Inflammatory macrophage treated with lipopolysaccharide for 1 hour (primary cell): ENCODE measurements around the gene TUNAR.

Source experiments
- DNase-seq, 2 donors: peaks; one replicate each; pipeline ENCODE4 v3.0.0-alpha.2; 2020 to 2022

TUNAR gene

DNA sequence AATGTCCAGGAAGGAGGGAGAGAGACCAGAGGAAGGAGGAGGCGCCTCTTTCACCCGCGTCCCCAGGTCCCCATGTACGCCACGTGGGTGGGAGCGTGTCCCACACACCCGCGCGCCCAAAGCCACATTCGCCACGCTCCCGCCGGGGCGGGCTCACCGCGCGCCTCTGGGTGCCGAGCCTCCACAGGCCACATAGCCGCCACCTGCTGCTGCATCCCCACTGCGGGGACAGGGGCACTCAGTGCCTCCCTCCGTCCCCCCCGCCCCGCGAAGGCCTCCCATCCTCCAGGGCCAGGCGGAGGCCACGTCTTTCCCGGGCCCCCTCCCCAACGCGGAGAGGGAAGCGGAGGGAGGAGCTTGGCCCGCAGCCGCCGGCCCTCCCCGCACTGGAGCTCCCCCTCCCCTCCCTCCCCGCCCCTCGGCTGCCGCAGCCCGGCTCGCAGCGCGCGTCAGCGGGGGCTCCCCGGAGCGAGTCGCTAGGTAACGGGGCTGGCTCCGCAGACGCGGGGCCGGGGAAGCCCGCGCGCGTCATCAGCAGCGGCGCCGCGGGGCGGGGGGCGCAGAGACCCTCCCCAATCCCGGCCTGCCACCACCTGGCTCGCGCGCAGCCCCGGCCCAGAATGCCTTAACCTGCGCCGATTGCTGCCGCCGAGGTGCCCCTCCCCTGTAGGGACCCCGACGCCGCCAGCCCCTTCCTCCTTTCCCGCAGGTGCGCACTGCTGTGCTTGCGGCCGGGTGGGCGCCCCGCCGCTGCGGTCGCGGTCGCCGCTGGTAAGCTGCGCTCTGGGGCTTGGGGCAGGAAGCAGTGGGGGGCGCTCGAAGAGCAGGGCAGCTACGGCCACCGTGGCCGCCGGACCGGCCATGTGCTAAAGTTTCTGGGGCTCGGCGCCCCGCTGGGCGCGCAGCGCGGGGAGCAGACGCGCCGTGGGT lies 536 bp upstream of the TUNAR start:
- DNase-seq = no peak

DNA sequence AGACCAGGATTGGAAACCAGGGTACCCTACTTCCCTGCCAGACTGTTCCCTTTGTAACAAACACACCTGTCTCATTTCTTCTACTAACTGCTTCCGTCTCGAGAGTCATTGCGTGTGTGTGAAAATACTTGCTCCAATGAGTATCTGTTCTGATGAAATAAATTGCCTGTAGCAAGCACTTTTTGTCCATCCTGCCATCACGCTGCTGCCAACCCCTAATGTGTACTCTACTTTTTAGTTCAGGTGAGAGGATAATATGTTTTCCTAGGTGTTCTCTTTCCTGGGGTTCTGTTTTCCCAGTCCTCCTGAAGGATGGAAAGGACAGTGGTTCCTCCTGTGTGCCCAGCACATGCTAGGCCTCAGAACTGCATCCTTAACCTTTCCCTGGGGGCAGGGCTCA lies 1.0 kb downstream of the TUNAR start:
- no peak for DNase-seq

GRCh38 chr14:95884377-95884776 lies 7.7 kb downstream of the TUNAR start:
- DNase-seq = no peak

- DNase-seq = no peak
Observed at GRCh38 chr14:95885278-95885677, 8.6 kb downstream of the TUNAR start.

DNA sequence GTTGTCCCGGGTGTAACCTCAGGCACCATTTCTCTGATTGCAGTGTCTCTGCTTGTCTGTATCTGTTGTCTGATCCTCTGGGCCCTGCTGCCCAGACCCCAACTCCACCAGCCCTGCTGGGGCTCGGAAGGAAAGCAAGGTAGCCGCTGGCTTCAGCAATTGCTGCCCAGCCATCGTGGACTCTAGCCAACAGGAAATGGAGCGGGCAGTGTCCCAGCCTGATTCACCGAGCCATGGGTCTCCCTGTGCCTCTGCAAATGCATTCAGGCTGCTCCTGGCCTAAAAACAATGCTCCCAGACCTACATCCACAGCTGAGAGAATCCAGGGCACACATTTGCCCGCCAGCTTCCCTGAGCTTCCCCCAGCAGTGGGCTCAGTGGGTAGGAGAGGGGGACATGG lies 9.2 kb downstream of the TUNAR start:
- DNase-seq = no peak

- DNase-seq = no peak
Observed at GRCh38 chr14:95886366-95887056, 9.9 kb downstream of the TUNAR start.

DNA sequence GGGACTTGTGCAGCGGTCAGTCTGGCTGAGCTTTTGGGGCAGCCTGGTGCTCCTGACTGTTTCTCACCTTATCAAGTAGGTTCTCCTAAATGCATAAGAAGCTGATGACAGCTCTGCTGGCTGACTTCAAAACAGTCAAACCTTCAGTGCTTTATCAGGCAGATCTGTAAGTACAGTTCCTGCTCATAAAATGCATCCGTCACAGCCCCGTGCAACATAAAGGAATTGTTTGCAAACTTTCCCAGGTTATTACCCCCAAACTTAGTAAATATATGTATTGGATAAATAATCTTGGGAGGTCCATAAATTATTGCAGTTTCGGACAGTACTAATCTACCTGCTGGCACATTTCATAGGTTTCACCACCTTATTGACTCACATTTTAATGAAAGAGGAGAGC lies 10.7 kb downstream of the TUNAR start:
- no peak for DNase-seq

DNA sequence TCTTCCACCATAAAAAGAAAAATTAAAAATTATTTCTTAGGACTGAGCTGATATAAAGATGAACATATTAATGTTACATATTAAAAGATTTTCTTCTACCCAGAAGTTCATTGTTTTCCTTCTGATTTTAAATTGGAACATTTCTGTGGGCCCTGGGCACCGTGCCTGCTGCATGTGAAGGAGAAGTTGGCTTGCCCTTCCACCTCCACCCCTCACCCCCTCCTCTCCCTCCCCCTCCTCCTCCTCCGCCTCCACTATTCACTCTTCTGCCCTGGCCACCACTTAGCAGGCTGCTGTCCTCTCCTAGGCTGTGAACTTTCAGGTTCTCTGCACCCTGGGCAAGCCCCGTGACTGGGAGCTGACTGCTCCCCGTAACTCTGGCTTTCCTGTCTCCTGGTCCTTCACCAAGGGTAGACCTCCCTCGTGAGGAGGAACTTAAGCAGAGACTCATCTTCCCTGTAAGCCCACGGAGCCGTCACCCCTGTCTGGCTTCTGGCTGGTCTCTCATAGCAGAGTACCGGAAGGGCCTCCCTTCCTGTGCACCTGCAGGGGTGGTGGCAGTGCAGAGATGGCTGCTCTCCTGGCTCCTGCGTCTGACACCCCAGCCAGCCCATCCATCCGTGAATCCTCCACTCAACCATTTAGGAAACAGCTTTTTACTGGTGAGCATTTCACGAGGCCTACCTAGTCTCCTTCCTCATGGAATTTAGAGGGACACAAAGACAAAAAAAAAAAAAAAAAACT lies 12.8 kb downstream of the TUNAR start:
- DNase-seq = no peak

DNA sequence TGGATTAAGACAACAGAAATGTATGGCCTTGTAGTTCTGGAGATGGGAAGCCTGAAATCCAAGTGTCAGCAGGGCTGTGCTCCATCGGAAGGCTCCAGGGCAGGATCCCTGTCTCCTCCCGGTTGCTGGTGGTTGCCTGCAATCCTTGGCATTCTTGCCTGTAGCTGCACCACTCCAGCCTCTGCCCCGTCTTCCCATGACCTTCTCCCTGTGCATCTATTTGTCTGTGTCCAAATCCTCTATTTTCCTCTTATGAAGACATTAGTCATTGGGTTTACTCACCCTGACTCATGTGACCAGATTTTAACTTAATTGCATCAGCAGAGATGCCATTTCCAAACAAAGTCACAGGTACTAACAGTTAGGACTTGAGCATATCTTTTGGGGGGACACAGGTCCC lies 15.1 kb downstream of the TUNAR start:
- no peak for DNase-seq

GRCh38 chr14:95892142-95892541 lies 15.5 kb downstream of the TUNAR start:
- no peak for DNase-seq

DNA sequence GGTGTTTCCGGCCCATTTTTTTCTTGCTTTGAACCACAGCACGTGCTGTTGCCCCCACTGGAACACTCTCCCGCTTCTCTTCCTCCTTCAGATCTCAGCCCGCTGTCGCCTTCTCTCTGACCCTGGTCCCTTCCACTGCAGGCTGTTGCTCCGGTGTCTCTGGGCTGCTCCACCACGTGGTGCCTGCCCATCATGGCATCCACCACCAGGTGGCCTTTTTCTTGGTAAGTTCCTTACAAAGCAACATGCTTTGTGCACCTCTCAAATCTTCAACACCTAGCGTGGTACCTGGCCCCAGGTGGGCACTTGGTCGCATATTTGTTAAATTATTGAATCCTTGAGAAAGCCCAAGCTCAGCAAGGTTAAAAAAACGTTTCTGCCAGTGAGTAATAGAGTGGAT lies 19.1 kb downstream of the TUNAR start:
- no peak for DNase-seq

DNA sequence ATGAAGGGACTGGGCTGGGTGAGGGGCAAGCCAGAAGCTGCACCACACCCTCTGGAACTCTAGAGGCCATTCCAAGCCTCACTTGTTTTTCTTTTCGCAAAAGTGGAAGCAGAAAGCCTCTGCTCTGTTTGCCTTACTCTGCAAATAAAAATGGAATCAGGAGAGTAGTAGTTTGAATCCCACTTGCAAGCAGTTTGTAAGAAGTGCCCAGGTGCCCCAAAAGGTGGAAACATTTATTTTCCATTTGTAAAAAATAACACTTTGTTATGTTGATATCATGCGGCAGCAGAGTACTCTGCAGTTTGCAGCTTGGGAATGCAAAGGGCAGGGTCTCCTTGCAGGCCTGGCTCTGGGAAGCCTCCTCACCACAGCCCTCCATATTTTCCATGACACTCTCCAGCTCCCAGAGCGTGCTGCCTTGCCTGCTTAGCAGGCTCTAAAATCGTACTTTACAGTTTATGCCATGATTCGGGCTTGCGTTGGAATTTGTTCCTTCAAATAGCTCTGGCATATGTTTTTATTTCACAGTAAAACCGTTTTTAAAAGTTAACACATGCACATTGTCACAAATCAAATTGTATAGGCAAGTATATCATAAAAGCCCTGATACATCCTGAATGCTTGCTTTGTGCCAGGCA lies 20.0 kb downstream of the TUNAR start:
- DNase-seq = no peak

GRCh38 chr14:95897280-95897679 lies 20.6 kb downstream of the TUNAR start:
- no peak for DNase-seq

GRCh38 chr14:95901054-95901453 lies 24.4 kb downstream of the TUNAR start:
- DNase-seq = no peak

DNA sequence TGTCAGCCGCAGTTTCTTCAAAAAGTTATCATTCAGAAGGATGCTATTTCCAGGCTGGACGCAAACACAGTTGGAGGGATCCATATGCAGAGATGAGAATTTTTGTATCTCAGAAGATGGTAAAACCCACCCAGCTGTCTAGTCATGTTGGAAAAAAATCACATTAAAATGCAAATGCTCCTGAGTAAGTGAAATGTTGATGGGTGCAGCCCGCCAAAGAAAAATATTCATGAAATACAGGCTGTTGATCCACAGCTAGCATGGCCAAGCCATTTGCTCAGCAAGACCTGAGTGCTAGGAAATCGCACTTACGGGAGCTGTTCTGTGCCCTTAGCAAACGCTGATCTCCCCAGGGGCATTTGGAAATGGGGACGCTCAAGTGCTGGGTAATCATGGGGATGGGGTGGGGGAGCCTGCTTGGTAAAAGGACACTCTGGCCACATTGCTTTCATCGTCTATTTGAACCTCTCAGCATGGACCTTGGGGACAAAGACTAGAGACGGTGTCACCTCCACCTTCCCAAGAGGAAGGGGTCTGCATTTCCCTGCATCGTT lies 25.7 kb downstream of the TUNAR start:
- no peak for DNase-seq

DNA sequence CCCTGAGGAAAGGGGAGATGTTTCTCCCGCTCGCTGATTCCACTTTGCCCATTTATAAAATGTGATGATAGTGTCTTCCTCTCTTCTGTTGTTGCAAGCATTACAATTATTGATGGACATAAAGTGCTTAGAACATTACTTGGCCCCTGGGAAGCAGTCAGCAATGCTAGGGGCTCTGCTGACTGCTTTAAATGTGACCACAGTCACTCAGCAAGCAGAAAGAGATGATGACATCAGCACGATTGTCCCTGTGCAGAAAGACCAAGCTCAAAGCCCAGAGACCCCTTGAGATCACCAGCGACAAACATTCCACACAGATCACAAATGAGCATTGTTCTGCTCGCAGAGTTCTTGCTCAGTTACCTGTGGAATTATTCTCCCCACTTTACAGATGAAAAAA lies 26.5 kb downstream of the TUNAR start:
- DNase-seq = no peak

GRCh38 chr14:95903616-95904107 lies 27.0 kb downstream of the TUNAR start:
- DNase-seq = no peak

DNA sequence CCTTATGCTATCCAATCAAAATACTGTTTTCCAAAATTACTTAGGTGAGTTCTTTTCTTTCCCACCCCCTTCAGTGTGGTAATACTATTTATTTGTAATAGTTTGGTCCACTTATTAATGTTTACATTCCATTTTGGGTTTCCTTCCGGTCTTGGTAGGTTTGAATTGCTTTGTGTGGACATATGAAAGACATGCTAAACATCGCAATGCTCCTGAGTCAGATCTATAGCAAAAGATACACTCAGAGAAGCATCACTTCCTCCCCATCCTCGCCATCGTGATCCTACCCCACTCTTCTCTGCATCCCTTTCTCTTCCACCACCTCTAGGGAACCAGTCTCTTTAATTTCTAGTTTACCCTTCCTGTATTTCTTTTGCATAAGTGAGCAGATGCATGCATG lies 30.0 kb downstream of the TUNAR start:
- DNase-seq = no peak

GRCh38 chr14:95910628-95911027 lies 34.0 kb downstream of the TUNAR start:
- no peak for DNase-seq

GRCh38 chr14:95911456-95911855 lies 34.8 kb downstream of the TUNAR start:
- no peak for DNase-seq

DNA sequence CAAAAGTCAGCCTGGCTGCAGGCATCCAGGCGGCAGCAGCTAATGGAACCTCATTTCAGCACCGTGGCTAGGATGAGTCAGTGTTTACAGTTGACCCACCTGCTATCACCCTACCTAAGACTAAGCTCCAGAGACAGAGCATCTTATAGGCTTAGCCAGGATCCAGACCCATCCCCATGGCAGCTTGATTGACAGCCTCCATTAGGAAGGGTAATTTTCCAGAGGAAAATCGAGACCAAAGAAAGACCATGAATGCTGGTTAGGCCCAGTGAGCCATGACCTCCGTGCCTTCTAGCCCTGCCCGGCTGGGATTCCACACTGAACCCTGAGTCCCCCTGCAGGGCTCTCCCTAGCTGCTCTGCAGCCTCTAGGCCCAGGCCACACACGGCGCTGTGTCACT lies 38.7 kb downstream of the TUNAR start:
- DNase-seq = no peak

- DNase-seq = no peak
Observed at GRCh38 chr14:95918466-95918865, 41.8 kb downstream of the TUNAR start.
